SW 1271 (cell line): ENCODE data around the gene CD24.

Source experiments
- DNase-seq, 2 experiments: peaks; one replicate each; lab custom pipeline; 2025; lab: John Stamatoyannopoulos, UW

The CD24 gene

GRCh38 chr6:106967936-106968555, 6.5 kb downstream of the CD24 start:
- DNase-seq = no peak

GRCh38 chr6:106966671-106967640, 7.6 kb downstream of the CD24 start:
- DNase-seq = no peak

GRCh38 chr6:106966229-106966628, 8.3 kb downstream of the CD24 start:
- no peak for DNase-seq

GRCh38 chr6:106964954-106965353, 9.6 kb downstream of the CD24 start:
- no peak for DNase-seq

GRCh38 chr6:106964099-106964498, 10.4 kb downstream of the CD24 start:
- no peak for DNase-seq

- no peak for DNase-seq
Observed at GRCh38 chr6:106963544-106963943, 11.0 kb downstream of the CD24 start.

GRCh38 chr6:106961801-106962200, 12.7 kb downstream of the CD24 start:
- no peak for DNase-seq

- DNase-seq = no peak
Observed at GRCh38 chr6:106961136-106961535, 13.4 kb downstream of the CD24 start.

GRCh38 chr6:106959985-106960384, 14.5 kb downstream of the CD24 start:
- DNase-seq = no peak

- DNase-seq = no peak
Observed at GRCh38 chr6:106939848-106940247, 34.7 kb downstream of the CD24 start.

GRCh38 chr6:106939208-106939607, 35.3 kb downstream of the CD24 start:
- DNase-seq = no peak

- no peak for DNase-seq
Observed at GRCh38 chr6:106927531-106928398, 46.8 kb downstream of the CD24 start.

GRCh38 chr6:106925948-106926347, 48.6 kb downstream of the CD24 start:
- DNase-seq = no peak

GRCh38 chr6:106924694-106925523, 49.6 kb downstream of the CD24 start:
- DNase-seq = no peak

GRCh38 chr6:106922626-106923025, 51.9 kb downstream of the CD24 start:
- no peak for DNase-seq
